MV-4-11 (cell line): Measurements from ENCODE around the gene EFNA5.
"Not testable (repeated sequence)": the region's sequence is repeated elsewhere in the genome, so short reads cannot be mapped to it uniquely, and the experiment has no call there.

Experiments used
- DNase-seq: peaks from one replicate; lab custom pipeline; 2025; lab: John Stamatoyannopoulos, UW

The EFNA5 gene

DNA sequence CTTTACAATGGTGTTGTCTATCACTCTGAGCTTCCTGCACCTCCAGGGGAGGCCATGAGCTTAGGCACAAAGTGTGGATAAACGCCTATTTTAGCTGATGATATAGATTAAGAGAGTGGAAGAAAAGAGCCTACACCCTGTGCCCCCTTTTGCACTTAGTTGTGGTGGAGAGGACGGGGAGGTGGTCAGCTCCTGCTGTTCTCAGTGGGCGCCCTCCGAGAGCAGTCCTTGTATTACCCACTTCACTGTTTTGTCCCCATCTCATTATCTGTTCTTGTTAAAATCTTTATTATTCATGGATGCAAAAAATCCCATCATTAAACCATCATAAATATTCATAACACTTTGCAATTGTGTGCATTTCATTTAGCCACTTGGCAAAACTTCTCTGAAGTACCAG is 303.3 kb downstream of the EFNA5 start:
- DNase-seq, result no peak

DNA sequence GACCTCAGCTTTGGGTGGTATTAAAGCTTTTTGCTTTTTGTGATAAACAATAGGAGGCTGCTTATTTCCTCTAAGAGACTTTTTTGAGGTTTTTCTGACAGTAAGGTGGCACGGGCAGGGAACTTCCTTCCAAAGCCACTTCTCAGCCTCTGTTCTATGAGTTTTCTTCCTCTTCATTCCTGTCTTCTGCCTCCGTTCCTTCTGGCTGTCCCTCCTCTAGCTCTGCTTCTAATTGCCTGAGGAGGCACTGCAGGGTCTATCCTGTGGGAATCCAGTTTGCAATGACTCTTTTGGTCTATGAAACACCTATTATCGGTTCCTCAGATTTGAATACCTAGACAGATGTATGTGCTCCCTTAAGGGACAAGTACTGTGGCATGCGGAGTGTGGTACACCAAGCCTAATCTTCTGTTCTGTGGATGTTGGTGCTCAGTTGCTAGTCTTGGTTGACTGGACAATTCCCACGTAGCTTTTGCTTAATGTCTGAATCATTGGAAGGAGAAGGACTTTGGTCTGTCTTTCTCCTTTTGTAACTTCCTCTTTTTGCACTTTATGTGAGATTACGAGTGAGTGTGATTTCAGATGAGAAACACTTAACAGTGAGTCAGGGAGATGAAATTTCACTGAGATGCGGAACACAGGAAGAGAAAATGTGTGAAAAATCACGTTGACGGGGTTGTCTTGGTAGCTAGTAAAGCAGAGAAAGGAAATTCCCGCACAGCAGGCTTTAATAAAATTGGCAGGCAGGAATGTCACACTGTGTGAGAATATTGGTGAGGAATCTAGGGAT is 305.2 kb downstream of the EFNA5 start:
- DNase-seq, result peak; percentile 93

GRCh38 chr5:107364443-107365319 is 306.1 kb downstream of the EFNA5 start:
- DNase-seq, result no peak

DNA sequence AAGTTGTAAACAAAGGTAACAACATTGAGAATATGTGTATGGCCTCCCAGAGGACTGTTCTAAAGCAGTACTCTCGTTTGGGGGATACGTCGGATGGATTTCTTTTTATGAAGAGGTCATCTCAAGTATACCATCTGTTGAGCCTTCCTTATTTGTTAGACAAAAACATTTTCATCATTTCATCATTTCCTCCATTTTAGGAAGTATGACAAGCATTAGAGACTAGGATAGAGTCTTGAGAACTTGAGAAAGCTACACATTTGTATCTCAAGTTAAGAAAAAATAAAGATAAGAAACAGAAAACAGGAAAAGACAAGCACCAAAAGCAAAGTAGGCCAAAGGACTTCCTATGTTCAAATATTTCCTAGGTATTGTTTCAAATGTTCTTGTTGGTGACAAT is 307.0 kb downstream of the EFNA5 start:
- DNase-seq, result peak; percentile 44

GRCh38 chr5:107361945-107362344 is 308.8 kb downstream of the EFNA5 start:
- DNase-seq, result peak; percentile 97

DNA sequence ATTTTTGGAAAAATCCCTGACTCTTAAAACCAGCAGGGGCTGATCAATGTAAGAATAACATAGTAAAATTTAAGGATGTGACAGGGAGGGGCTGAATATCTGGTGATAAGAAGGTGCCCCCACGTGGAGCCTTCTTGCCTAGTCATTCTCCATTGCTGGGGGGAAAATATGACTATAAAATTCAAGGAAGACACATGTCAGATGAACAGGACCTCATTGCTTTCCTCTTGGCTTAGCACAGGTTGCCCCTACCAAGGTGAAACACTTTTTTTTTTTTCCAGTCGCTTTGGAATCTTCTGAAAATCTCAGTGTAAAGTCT is 310.9 kb downstream of the EFNA5 start:
- DNase-seq, result no peak

GRCh38 chr5:107359033-107359915 is 311.5 kb downstream of the EFNA5 start:
- DNase-seq, result peak; percentile 71

GRCh38 chr5:107356891-107357290 is 313.8 kb downstream of the EFNA5 start:
- no peak for DNase-seq

DNA sequence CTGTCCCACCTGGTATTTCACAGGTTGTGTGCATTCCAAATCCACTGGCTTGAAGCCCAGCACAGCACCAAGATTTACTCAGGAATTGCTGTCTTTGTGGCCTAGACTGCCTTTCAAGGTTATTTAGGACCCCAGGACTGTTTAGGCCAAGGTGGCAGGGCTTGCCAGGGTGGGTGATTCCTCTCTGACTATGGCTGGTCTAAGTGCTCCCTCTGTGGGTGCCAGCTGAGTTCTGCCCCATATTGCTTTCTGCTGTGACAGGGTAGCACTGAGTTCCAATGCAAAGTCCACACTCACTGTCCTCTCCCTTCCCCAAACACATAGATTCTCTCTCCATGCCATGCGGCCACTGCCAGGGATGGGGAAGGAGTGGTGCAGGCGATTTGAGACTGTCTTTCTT is 318.2 kb downstream of the EFNA5 start:
- no peak for DNase-seq

DNA sequence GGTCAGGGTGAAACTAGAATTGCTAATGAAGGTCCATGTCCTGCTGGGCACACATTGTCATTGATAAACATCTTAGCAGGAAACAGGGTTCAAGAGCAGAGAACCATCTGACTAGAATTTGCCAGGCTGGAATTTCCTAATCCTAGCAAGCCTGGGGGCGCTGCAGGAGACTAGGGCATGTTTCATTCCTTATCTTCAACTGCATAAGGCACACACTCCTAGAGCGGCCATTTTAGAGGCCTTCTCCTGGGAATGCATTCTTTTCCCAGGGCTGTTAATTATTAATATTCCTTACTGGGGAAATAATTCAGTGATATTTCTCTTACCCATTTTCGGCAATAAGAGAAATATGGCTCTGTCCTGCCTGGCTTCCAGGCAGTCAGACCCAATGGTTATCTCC is 324.2 kb downstream of the EFNA5 start:
- DNase-seq, result not testable (repeated sequence)

DNA sequence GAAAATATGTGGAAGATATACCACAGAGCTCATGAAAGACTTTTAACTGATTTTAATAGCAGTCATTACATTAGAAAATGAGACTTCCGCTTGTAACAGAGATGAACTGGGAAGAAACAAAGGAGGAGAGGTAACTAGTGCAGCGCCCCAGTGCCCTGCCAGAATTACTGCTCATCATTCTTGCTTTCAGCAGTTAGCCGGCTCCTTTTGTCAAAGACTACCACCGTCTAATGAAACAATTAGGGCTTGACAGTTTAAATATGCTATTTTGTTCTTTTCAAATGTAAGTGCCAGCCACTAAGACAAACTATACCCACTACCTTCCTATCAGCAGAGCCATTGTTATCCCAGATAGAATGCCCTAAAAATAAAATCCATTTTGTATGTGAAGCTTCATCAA is 328.4 kb downstream of the EFNA5 start:
- DNase-seq, result no peak

GRCh38 chr5:107341376-107342084 is 329.2 kb downstream of the EFNA5 start:
- no peak for DNase-seq

DNA sequence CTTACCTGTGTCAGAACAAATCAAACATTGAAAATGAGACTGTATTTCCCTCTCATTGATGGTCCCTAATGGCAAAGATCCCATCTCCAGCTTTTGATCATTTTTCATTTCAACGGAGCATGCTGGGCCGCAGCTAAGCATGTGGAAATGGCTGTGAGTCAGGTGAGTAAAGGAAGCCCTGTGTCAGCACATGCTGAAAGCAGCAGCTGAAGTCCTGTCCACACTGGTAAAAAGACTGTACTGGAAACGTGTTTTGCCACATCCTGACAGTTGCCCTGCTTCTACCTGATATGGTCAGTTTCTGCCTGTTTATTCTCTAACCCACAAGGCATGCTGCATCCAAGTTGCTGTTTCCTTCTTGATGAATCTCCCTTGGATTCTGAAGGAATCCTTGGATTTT is 330.1 kb downstream of the EFNA5 start:
- DNase-seq, result no peak

GRCh38 chr5:107338335-107338734 is 332.4 kb downstream of the EFNA5 start:
- no peak for DNase-seq

DNA sequence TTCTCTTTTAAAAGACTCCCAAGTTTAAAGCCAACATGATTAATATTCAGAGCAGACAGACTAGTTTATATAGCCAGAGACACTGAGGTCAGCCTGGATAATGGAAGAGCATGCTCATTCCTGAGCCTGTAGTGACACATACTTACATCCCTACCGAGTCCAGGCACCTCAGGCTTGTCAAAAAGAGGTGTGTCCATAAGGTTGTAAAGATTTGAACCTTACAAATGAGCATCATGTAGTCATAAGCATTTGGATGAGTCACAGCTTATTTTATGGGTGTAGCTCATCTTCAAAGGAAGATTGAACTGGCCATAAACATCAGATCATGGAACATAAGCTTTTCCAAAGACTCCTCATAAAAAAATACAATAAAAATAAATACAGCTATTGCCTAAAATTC is 333.5 kb downstream of the EFNA5 start:
- DNase-seq, result no peak

GRCh38 chr5:107331882-107332281 is 338.9 kb downstream of the EFNA5 start:
- no peak for DNase-seq

GRCh38 chr5:107331312-107331711 is 339.4 kb downstream of the EFNA5 start:
- DNase-seq, result no peak

- no peak for DNase-seq
These were observed 339.8 kb downstream of the EFNA5 start for GRCh38 chr5:107330903-107331302.

- no peak for DNase-seq
These were observed 340.9 kb downstream of the EFNA5 start for GRCh38 chr5:107329850-107330249.
